Heart left ventricle (tissue), 13 donors: Measurements from ENCODE around the gene NUP214.
"Not testable (repeated sequence)": the region's sequence is repeated elsewhere in the genome, so short reads cannot be mapped to it uniquely, and the experiment has no call there.

Experiments used
- CTCF ChIP-seq, 12 donors: fragments of 200-600 bp; sonication (generic) in 4 of 12; IDR thresholded peaks; one replicate each; pipeline versions ENCODE4 v1.5.0 to v1.8.0; 2018 to 2022; ENCODE audit warnings: antibody characterized with exemption in 12 of 12, mild to moderate bottlenecking in 5 of 12
- POLR2A ChIP-seq, 2 donors: fragments of 450-650 bp; IDR thresholded peaks; one replicate each; pipeline ENCODE4 v1.6.1; 2017; ENCODE audit warnings: antibody characterized with exemption in 2 of 2, mild to moderate bottlenecking in 2 of 2, moderate library complexity in 2 of 2
- donor health status: ischemic (EF 13 %, LVEDD 7.1; RV severe dilation, severe dysfunction).
- donor health status: DM: no; HTN: yes; CAD: no.
- donor health status: DM: no; HTN: no; CAD: no.
- donor health status: ischemic (EF 25% LVEDD 6.9; RV normal size, moderate dysfunction).
- donor health status: ischemic (EF 25% LVEDD 5.7; RV mildly dilated, moderate dysfunction).
- donor health status: ischemic (EF 35%, LVEDD 5.7; RV mildly dilated, moderate dysfunction).
- donor health status: nonischemic (EF 11% LVEDD 7.7; RV severe dilation, severe dysfunction).
- donor health status: DM: yes; HTN: yes; CAD: no.
- donor health status: PGD.
- donor health status: ischemic (EF 29% LVEDD 5.4; RV normal size, mild dysfunction).
- donor health status: nonischemic (EF 23%, LVEDD 6.1; RV moderate dilation, normal function).

- TF ChIP-seq CTCF, POLR2A (IDR thresholded peaks at IDR 0.05): not testable (repeated sequence)
These were observed 65.6 kb downstream of the NUP214 start for GRCh38 chr9:131191032-131191431.
